IMR-90 (cell line): ENCODE measurements around the gene SYPL2. TPM values are rescaled to one million over a fixed set of nuclear protein-coding genes. Genes with fewer than 3 reads are reported as not detected.

ENCODE experiments used
- ATAC-seq: fragments of 200-7000 bp; cut with Tn5 transposase; 2 replicates; pipeline ENCODE4 v1.9.1; 2020; ENCODE audit warnings: low read depth, mild to moderate bottlenecking, moderate library complexity
- BruUV-seq: library from RNA; stranded (reverse); fragments of 400-500 nt; replicated peaks from 2 replicates; lab custom pipeline; 2021; lab: Mats Ljungman, UMichigan
- CTCF ChIA-PET: fragments of 300-600 bp; formaldehyde crosslinking; extraction: SDS; loops from one replicate; lab custom pipeline; 2021; ENCODE audit warnings: antibody characterized with exemption; lab: Yijun Ruan, JAX
- POLR2A ChIA-PET: fragments of 300-600 bp; sonication (Branson Sonifier 250); formaldehyde crosslinking; loops from one replicate; lab custom pipeline; 2022; ENCODE audit warnings: antibody characterized with exemption; ENCODE audit not compliant: unreplicated experiment; lab: Charles Lee
- DNase-seq: peaks from one replicate; pipeline ENCODE4 v3.0.0; 2013
- H2AFZ ChIP-seq: replicated peaks from 2 replicates; pipeline ENCODE3; 2013; ENCODE audit warnings: low read length, mild to moderate bottlenecking; ENCODE audit not compliant: poor library complexity
- H2AK5ac ChIP-seq: 2 replicates; pipeline ENCODE4 v1.6.1; 2013; ENCODE audit warnings: low read depth, low read length, inconsistent platforms
- H2AK9ac ChIP-seq: replicated peaks from 2 replicates; pipeline ENCODE3; 2013; ENCODE audit warnings: mild to moderate bottlenecking, low read depth, low read length, moderate library complexity; ENCODE audit not compliant: poor library complexity
- H2BK120ac ChIP-seq: 2 replicates; pipeline ENCODE4 v1.6.1; 2013; ENCODE audit warnings: low read depth, low read length, inconsistent platforms
- H2BK15ac ChIP-seq: 3 replicates; pipeline ENCODE4 v1.6.1; 2013; ENCODE audit warnings: low read depth, low read length, inconsistent platforms
- H2BK20ac ChIP-seq: 2 replicates; pipeline ENCODE4 v1.6.1; 2013; ENCODE audit warnings: low read depth, mild to moderate bottlenecking, inconsistent platforms, low read length, moderate library complexity
- H2BK5ac ChIP-seq: 2 replicates; pipeline ENCODE4 v1.6.1; 2013; ENCODE audit warnings: mild to moderate bottlenecking, low read depth, low read length, inconsistent platforms; ENCODE audit not compliant: poor library complexity, severe bottlenecking
- H3K14ac ChIP-seq: replicated peaks from 2 replicates; pipeline ENCODE4 v1.6.1; 2013; ENCODE audit warnings: low read depth, low read length, inconsistent platforms
- H3K18ac ChIP-seq: 2 replicates; pipeline ENCODE4 v1.6.1; 2013; ENCODE audit warnings: low read depth, low read length, control low read depth
- H3K23ac ChIP-seq: 2 replicates; pipeline ENCODE4 v1.6.1; 2013; ENCODE audit warnings: low read depth, low read length, inconsistent platforms
- H3K27ac ChIP-seq: 2 replicates; pipeline ENCODE4 v1.5.1; 2013; ENCODE audit warnings: mild to moderate bottlenecking, control low read depth, low read length; ENCODE audit not compliant: insufficient read depth
- H3K27me3 ChIP-seq: 2 replicates; pipeline ENCODE4 v1.6.1; 2013; ENCODE audit warnings: low read length; ENCODE audit not compliant: control insufficient read depth, insufficient read depth
- H3K36me3 ChIP-seq: 2 replicates; pipeline ENCODE4 v1.6.1; 2013; ENCODE audit warnings: low read length, mixed read lengths; ENCODE audit not compliant: control insufficient read depth, insufficient read depth
- H3K4ac ChIP-seq: 2 replicates; pipeline ENCODE4 v1.6.1; 2013; ENCODE audit warnings: low read depth, low read length, inconsistent platforms
- H3K4me1 ChIP-seq: 2 replicates; pipeline ENCODE4 v1.6.1; 2013; ENCODE audit warnings: low read length, mixed read lengths; ENCODE audit not compliant: control insufficient read depth, insufficient read depth
- H3K4me2 ChIP-seq: 2 replicates; pipeline ENCODE4 v1.6.1; 2013; ENCODE audit warnings: low read depth, mild to moderate bottlenecking, control low read depth, low read length, moderate library complexity
- H3K4me3 ChIP-seq: 2 replicates; pipeline ENCODE4 v1.5.1; 2013; ENCODE audit warnings: low read depth, mild to moderate bottlenecking, control low read depth, low read length, moderate library complexity; ENCODE audit not compliant: insufficient read depth
- H3K56ac ChIP-seq: 2 replicates; pipeline ENCODE4 v1.6.1; 2013; ENCODE audit warnings: low read length, inconsistent platforms; ENCODE audit not compliant: insufficient read depth; ENCODE audit errors: extremely low read depth
- H3K79me1 ChIP-seq, 2 experiments: 2 replicates each; pipeline ENCODE4 v1.6.1; 2013; ENCODE audit warnings: low read length in 2 of 2, inconsistent platforms in 1 of 2, low read depth in 1 of 2
- H3K9ac ChIP-seq: 2 replicates; pipeline ENCODE4 v1.6.1; 2013; ENCODE audit warnings: low read depth, low read length, control low read depth
- H3K9me1 ChIP-seq: 2 replicates; pipeline ENCODE4 v1.6.1; 2013; ENCODE audit warnings: low read length, inconsistent platforms; ENCODE audit not compliant: insufficient read depth
- H3K9me3 ChIP-seq: 2 replicates; pipeline ENCODE4 v1.6.1; 2013; ENCODE audit warnings: low read length; ENCODE audit not compliant: control insufficient read depth, insufficient read depth
- H4K20me1 ChIP-seq: 2 replicates; pipeline ENCODE4 v1.6.1; 2013; ENCODE audit warnings: low read length, inconsistent platforms; ENCODE audit not compliant: insufficient read depth
- H4K5ac ChIP-seq: 2 replicates; pipeline ENCODE4 v1.6.1; 2013; ENCODE audit warnings: mild to moderate bottlenecking, low read depth, low read length, control low read depth
- H4K8ac ChIP-seq, 2 experiments: 2 replicates each; pipeline ENCODE4 v1.6.1; 2013; ENCODE audit warnings: low read depth in 2 of 2, low read length in 2 of 2, control low read depth in 1 of 2, inconsistent platforms in 1 of 2
- H4K91ac ChIP-seq: 2 replicates; pipeline ENCODE4 v1.6.1; 2013; ENCODE audit warnings: low read depth, low read length, inconsistent platforms; ENCODE audit not compliant: insufficient read depth
- CEBPB ChIP-seq: IDR thresholded peaks from 2 replicates; pipeline ENCODE4 v1.6.1; 2012; ENCODE audit warnings: low read depth, low read length, improper control_type of control experiment
- MAFK ChIP-seq: IDR thresholded peaks from 2 replicates; pipeline ENCODE4 v1.6.1; 2012; ENCODE audit warnings: low read depth, low read length, improper control_type of control experiment
- MXI1 ChIP-seq: IDR thresholded peaks from 2 replicates; pipeline ENCODE4 v1.6.1; 2012; ENCODE audit warnings: low read depth, mild to moderate bottlenecking, low read length, moderate library complexity, borderline replicate concordance
- NFE2L2 ChIP-seq: fragments of 150-350 bp; IDR thresholded peaks from 2 replicates; pipeline ENCODE4 v1.6.1; 2016; ENCODE audit warnings: low read depth, mild to moderate bottlenecking, low read length
- POLR2A ChIP-seq: IDR thresholded peaks from 2 replicates; pipeline ENCODE4 v1.6.1; 2012; ENCODE audit warnings: mild to moderate bottlenecking, low read depth, low read length
- RCOR1 ChIP-seq: IDR thresholded peaks from 2 replicates; pipeline ENCODE4 v1.6.1; 2012; ENCODE audit warnings: mild to moderate bottlenecking, low read length, improper control_type of control experiment; ENCODE audit not compliant: insufficient replicate concordance
- RFX5 ChIP-seq: IDR thresholded peaks from 2 replicates; pipeline ENCODE4 v1.8.0; 2012; ENCODE audit warnings: low read depth, mild to moderate bottlenecking, low read length, moderate library complexity
- SMC3 ChIP-seq: fragments of 150-350 bp; IDR thresholded peaks from 2 replicates; pipeline ENCODE4 v1.6.1; 2016; ENCODE audit warnings: low read depth, mild to moderate bottlenecking, antibody characterized with exemption, low read length, moderate library complexity
- WGBS, 2 experiments: methylation state at CpG; one replicate each; pipeline versions ENCODE4 v1.1.5 to v1.1.7; 2013; ENCODE audit warnings: missing lambda C conversion rate in 2 of 2; ENCODE audit not compliant: insufficient read length in 1 of 2; ENCODE audit errors: extremely low coverage in 2 of 2; 5-methylcytosine and 5-hydroxymethylcytosine counted together
- dilution Hi-C: fragments of 300-500 bp; cut with HindIII; formaldehyde crosslinking; loops from one replicate; pipeline ENCODE4 v1.14.3; 2018; ENCODE audit warnings: low sequenced_read_pairs; ENCODE audit not compliant: unreplicated experiment
- in situ Hi-C: fragments of 300-500 bp; cut with MboI; formaldehyde crosslinking; loops from 3 replicates; pipeline ENCODE4 v1.14.3; 2019; ENCODE audit warnings: low sequenced_read_pairs, inconsistent platforms, mixed read lengths
- intact Hi-C: fragments of 100-400 bp; cut with micrococcal nuclease; formaldehyde crosslinking; loops from 2 replicates; pipeline ENCODE4 v1.10.0; 2022
- polyA plus RNA-seq, 3 experiments: library from polyadenylated mRNA; depleted of rRNA; stranded (reverse); fragments of >200 nt; gene quantifications; 2 replicates each; pipeline ENCODE4 v1.2.3, GENCODE V29; 2012; ENCODE audit warnings: low replicate concordance in 1 of 3
- total RNA-seq: library from RNA; depleted of rRNA; stranded (reverse); fragments of >200 nt; gene quantifications from 2 replicates; pipeline ENCODE4 v1.2.3, GENCODE V29; 2012
- TF ChIP-seq, protein P1 (sequence below): fragments of 150-350 bp; IDR thresholded peaks from 2 replicates; pipeline ENCODE4 v1.6.1; 2016; ENCODE audit warnings: low read depth, mild to moderate bottlenecking, low read length, moderate library complexity, borderline replicate concordance

The SYPL2 gene
- total and polyA plus RNA-seq, 2 of the 4 experiments (the other 2 are of a cell fraction), result under 0.01 to 0.65 TPM

GRCh38 chr1:109502364-109502851 is 36.1 kb downstream of the SYPL2 start:
- dilution Hi-C loops (no loop called here), intact Hi-C loops (no loop called here), in situ Hi-C loops (no loop called here)
- Histone ChIP-seq H2AK9ac (no peak overlapping the region), H2BK20ac (no peak overlapping the region), H3K27me3 (no peaks in the 10 kb centered on the region), H3K14ac (no peak overlapping the region), H3K27ac (no peak overlapping the region), H2BK120ac (no peak overlapping the region), H3K9me3 (no peaks in the 10 kb centered on the region), H3K36me3 (peaks cover under 1% of the 10 kb centered on the region; the same call in 1 of the 2 replicates), H2AK5ac (no peak overlapping the region), H3K9me1 (peaks cover 20% of the 10 kb centered on the region), H4K8ac (no peak overlapping the region), H4K5ac (no peak overlapping the region), H3K9ac (no peak overlapping the region), H3K4me2 (no peak overlapping the region), H3K79me1 (peaks cover 0 to 35% of the 10 kb centered on the region in 2 experiments; a peak in 3 of 4 replicates), H3K56ac (no peak overlapping the region), H3K4ac (no peak overlapping the region), H3K23ac (no peak overlapping the region), H4K91ac (no peak overlapping the region), H4K20me1 (peaks cover 13% of the 10 kb centered on the region; the same call in 1 of the 2 replicates), H3K4me1 (peaks cover 30% of the 10 kb centered on the region), H2AFZ (no peak overlapping the region), H2BK15ac (no peak overlapping the region), H2BK5ac (no peak overlapping the region), H3K4me3 (no peak overlapping the region), H3K18ac (no peak overlapping the region)
- POLR2A ChIA-PET, result interaction anchor here (1.2 kb wide), 1 partner anchor 132 kb away, joined by 3 read pairs; no protein-coding TSS in a partner anchor
- ATAC-seq (no peak), DNase-seq (no peak)
- no CpG with 5 or more reads among the region's 3 CpGs for whole genome bisulfite sequencing, 2 experiments
- TF ChIP-seq RFX5 (no peak), MXI1 (no peak), SMC3 (no peak), MAFK (no peak), POLR2A (no peak), NFE2L2 (no peak), RCOR1 (no peak), CEBPB (no peak)
- TF ChIP-seq, protein P1, sequence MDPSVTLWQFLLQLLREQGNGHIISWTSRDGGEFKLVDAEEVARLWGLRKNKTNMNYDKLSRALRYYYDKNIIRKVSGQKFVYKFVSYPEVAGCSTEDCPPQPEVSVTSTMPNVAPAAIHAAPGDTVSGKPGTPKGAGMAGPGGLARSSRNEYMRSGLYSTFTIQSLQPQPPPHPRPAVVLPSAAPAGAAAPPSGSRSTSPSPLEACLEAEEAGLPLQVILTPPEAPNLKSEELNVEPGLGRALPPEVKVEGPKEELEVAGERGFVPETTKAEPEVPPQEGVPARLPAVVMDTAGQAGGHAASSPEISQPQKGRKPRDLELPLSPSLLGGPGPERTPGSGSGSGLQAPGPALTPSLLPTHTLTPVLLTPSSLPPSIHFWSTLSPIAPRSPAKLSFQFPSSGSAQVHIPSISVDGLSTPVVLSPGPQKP, result no peak
- no TSS peak for BruUV-seq
- CTCF ChIA-PET, result interaction anchor here (2.1 kb wide), 1 partner anchor 30 kb away, joined by 8 read pairs; no protein-coding TSS in a partner anchor
